Smooth muscle cell of the brain vasculature (primary cell): Measurements from ENCODE around the gene RBM45.
"Not testable (repeated sequence)": the region's sequence is repeated elsewhere in the genome, so short reads cannot be mapped to it uniquely, and the experiment has no call there.

Source experiments
- DNase-seq: peaks from one replicate; pipeline ENCODE4 v3.0.0-alpha.2; 2012; ENCODE audit warnings: low read depth, low spot score

Gene RBM45

GRCh38 chr2:178106053-178106452, 6.2 kb upstream of the RBM45 start:
- no peak for DNase-seq

GRCh38 chr2:178108176-178108575, 4.1 kb upstream of the RBM45 start:
- no peak for DNase-seq

DNA sequence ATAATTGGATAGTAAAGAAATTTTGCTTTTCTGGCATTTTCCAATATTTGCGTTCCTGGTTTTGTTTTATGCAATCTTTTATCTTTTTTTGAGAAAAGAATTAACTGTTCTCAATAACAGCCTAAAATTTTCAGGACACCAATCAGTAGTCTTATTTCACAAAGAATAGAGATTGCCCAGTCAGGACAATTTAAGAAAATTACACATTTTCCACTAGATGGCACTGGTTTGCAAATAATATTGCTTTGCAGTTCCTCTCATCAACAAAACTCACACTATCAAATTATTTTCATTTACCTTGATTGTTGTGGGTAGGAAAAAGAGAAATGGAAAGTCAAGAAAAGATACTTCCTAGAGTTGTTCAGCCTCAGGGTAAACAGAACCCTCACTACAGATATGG, 2.4 kb upstream of the RBM45 start:
- DNase-seq, result no peak

- DNase-seq, result no peak
Measured at GRCh38 chr2:178110681-178111080, 1.6 kb upstream of the RBM45 start.

- DNase-seq, result no peak
Measured at GRCh38 chr2:178111743-178112142, 494 bp upstream of the RBM45 start.

DNA sequence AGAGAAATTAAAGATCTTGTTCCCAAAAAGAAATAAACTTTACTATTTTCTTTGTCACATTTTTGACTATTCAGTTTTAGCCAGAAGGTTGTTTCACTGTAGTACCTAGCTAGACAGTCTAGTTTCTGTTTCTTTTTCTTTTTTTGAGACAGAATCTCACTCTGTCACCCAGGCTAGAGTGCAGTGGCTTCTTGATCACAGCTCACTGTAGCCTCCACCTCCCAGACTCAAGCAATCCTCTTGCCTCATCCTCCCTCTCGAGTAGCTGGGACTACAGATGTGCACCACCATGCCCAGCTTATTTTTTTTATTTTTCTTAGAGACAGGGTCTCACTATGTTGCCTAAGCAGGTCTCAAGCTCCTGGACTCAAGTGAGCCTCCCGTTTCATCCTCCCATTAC, 2.2 kb downstream of the RBM45 start:
- no peak for DNase-seq

- no peak for DNase-seq
Measured at GRCh38 chr2:178115271-178115670, 3.0 kb downstream of the RBM45 start.

DNA sequence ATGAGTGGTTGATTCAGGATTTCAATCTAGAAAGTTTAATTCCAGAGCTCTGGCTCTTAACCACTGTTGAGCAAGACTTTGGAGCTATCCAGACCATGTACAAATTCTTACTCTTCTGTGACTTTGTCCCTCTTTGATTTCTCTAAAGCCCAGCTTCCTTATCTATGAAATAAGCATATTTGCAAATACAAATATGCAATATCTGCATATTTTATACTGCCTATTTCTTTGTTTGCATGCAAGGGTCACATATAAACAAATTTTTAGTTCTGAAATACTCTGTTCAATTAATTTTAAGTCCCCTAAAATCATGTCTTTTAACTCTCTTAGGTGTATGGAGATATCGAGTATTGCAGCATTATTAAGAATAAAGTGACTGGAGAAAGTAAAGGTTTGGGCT, 5.5 kb downstream of the RBM45 start:
- DNase-seq, result no peak

GRCh38 chr2:178119179-178119922, 7.1 kb downstream of the RBM45 start:
- DNase-seq, result no peak

DNA sequence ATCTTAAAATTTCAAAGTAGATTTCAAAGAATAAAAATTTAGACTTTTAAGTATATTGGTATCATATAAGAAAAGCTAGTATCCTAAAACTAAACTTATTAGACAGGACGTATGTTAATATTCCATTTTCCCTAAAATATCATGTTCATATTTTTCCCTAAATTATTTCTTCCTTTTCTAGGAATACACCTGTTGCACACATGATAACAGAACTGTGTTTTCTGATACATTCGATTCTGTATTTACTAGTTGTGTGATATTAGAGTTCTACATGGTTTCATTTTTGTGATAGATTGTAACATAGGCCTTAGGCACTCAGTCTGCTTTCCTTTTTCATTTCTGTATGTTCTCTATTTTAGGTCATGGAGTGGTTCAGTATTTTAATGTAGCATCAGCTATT, 10.9 kb downstream of the RBM45 start:
- DNase-seq, result no peak

- DNase-seq, result no peak
Measured at GRCh38 chr2:178125125-178125524, 12.9 kb downstream of the RBM45 start.

GRCh38 chr2:178125862-178126261, 13.6 kb downstream of the RBM45 start:
- DNase-seq, result no peak

- DNase-seq, result no peak
Measured at GRCh38 chr2:178128836-178129630, 16.8 kb downstream of the RBM45 start.

- DNase-seq, result no peak
Measured at GRCh38 chr2:178136321-178137025, 24.2 kb downstream of the RBM45 start.

- DNase-seq, result no peak
Measured at GRCh38 chr2:178142274-178143065, 30.2 kb downstream of the RBM45 start.

DNA sequence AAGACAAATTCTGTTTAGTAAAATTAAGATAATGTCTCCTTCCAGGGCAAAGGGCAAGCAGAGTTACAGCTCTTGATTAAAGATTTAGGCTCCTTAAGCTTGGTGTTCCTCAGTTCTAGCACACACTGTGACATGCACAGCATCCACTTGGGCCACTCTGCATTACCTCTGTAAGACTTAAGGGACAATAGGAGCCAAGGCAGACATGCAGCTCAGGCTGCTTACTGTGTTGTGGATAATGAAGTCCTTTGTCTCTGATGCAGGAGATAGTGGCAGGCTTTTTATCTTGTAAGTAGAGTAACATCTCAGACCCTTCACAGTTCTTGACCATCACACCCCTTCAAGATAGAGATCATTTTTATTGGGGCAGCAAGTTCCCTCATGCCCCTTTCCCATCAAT, 31.2 kb downstream of the RBM45 start:
- DNase-seq, result no peak

DNA sequence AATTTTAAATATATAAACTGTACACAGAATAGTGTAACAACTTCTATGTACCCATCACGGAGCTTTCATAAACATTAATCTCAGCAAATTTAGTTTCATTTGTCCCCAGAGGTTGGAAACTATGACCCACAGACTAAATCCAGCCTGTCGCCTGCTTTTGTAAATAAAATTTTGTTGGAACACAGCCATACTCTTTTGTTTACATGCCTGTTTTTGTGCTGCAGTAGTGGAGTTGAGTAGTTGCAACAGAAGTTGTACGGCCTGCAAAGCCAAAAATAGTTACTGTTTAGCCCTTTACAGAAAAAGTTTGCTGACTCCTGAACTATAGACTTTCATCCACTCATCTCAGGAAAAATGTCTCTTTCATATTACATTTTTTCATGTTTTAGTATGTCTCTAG, 39.8 kb downstream of the RBM45 start:
- no peak for DNase-seq

DNA sequence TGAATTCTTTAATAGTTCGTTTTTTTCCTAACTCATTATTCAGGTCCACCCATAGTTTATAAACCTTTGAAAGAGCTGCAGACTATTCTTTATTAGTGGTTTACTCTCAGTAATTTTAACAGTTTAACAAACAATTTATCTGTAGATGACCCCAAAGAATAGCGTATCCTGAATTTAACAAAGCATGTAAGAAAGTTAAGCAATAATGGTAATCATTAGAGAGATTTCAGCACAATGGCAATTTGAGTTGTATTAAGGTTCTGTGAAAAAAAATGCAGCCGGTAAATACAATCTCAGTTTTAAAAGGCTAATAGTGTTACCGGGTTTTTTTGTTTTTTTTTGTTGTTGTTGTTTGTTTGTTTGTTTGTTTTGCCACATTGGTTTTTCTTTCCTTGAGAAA, 40.3 kb downstream of the RBM45 start:
- DNase-seq, result no peak

GRCh38 chr2:178152977-178153376, 40.7 kb downstream of the RBM45 start:
- no peak for DNase-seq

GRCh38 chr2:178153878-178154277, 41.6 kb downstream of the RBM45 start:
- not testable (repeated sequence) for DNase-seq

DNA sequence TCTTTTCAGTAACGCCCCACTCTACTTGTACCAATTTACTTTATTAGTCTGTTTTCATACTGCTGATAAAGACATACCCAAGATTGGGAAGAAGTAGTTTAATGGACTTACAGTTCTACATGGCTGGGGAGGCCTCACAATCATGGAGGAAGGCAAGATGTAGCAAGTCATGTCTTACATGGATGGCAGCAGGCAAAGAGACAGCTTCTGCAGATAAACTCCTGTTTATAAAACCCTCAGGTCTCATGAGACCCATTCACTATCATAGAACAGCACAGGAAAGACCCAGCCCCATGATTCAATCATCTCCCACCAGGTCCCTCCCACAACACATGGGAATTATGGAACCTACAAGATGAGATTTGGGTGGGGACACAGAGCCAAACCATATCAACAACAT, 43.3 kb downstream of the RBM45 start:
- DNase-seq, result no peak

- no peak for DNase-seq
Measured at GRCh38 chr2:178157574-178157973, 45.3 kb downstream of the RBM45 start.
